ENCODE results near the gene PARN. TPM values are rescaled to one million over a fixed set of nuclear protein-coding genes. Genes with fewer than 3 reads are reported as not detected.

Gene PARN
- total RNA-seq, 1 experiment from 2014 or later: 57.8 TPM

DNA sequence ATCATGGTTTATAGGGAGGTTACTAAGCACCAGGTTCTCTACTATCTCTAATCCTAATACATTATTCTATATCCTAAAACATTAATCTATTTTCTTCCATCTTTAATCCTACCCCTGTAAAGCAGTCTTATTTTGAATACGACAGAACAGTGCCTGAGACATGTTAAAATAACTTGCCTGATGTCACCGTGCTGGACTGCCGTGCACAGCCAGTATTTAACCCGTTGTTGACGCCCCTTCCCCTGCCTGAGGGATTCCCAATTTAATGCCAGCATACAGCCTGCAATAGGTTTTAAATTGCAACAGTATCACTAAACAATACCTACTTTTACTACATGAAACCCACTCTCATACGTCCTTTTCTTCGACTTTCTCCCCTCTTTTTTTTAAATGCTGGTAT lies 133.3 kb downstream of the PARN start:
- TF ChIP-seq, protein P1, sequence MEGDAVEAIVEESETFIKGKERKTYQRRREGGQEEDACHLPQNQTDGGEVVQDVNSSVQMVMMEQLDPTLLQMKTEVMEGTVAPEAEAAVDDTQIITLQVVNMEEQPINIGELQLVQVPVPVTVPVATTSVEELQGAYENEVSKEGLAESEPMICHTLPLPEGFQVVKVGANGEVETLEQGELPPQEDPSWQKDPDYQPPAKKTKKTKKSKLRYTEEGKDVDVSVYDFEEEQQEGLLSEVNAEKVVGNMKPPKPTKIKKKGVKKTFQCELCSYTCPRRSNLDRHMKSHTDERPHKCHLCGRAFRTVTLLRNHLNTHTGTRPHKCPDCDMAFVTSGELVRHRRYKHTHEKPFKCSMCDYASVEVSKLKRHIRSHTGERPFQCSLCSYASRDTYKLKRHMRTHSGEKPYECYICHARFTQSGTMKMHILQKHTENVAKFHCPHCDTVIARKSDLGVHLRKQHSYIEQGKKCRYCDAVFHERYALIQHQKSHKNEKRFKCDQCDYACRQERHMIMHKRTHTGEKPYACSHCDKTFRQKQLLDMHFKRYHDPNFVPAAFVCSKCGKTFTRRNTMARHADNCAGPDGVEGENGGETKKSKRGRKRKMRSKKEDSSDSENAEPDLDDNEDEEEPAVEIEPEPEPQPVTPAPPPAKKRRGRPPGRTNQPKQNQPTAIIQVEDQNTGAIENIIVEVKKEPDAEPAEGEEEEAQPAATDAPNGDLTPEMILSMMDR (IDR thresholded peaks at IDR 0.05): no peak
- TF ChIP-seq, protein P2, sequence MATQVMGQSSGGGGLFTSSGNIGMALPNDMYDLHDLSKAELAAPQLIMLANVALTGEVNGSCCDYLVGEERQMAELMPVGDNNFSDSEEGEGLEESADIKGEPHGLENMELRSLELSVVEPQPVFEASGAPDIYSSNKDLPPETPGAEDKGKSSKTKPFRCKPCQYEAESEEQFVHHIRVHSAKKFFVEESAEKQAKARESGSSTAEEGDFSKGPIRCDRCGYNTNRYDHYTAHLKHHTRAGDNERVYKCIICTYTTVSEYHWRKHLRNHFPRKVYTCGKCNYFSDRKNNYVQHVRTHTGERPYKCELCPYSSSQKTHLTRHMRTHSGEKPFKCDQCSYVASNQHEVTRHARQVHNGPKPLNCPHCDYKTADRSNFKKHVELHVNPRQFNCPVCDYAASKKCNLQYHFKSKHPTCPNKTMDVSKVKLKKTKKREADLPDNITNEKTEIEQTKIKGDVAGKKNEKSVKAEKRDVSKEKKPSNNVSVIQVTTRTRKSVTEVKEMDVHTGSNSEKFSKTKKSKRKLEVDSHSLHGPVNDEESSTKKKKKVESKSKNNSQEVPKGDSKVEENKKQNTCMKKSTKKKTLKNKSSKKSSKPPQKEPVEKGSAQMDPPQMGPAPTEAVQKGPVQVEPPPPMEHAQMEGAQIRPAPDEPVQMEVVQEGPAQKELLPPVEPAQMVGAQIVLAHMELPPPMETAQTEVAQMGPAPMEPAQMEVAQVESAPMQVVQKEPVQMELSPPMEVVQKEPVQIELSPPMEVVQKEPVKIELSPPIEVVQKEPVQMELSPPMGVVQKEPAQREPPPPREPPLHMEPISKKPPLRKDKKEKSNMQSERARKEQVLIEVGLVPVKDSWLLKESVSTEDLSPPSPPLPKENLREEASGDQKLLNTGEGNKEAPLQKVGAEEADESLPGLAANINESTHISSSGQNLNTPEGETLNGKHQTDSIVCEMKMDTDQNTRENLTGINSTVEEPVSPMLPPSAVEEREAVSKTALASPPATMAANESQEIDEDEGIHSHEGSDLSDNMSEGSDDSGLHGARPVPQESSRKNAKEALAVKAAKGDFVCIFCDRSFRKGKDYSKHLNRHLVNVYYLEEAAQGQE (IDR thresholded peaks at IDR 0.05; ENCODE audit: insufficient read depth in 1 of 2, low read depth in 2 of 2, low read length in 1 of 2): no peak
- no peak for TF ChIP-seq POLR2AphosphoS5 (IDR thresholded peaks at IDR 0.05; ENCODE audit: low read depth, low read length)
- no peak for TF ChIP-seq SIN3A (IDR thresholded peaks at IDR 0.05; ENCODE audit: borderline replicate concordance, insufficient read depth, low read depth, low read length)
- TF ChIP-seq TCF7L2 (IDR thresholded peaks at IDR 0.05; ENCODE audit: low read depth, low read length): no peak
- DNase-seq (ENCODE audit: low read depth, low spot score) (no peak), ATAC-seq (no peak)
- H3K27ac ChIP-seq (ENCODE audit: low read length): no peak overlapping the region
- no peaks in the 10 kb centered on the region for H3K36me3 ChIP-seq (ENCODE audit: control insufficient read depth, insufficient read depth, low read length)
- H3K9me3 ChIP-seq (ENCODE audit: control insufficient read depth, insufficient read depth, low read depth, low read length): no peaks in the 10 kb centered on the region
- H3K4me3 ChIP-seq (ENCODE audit: low read depth in 2 of 2, low read length in 2 of 2): no peak overlapping the region
- H3K27me3 ChIP-seq (ENCODE audit: control insufficient read depth, insufficient read depth, low read length): no peaks in the 10 kb centered on the region
- H3K4me1 ChIP-seq (ENCODE audit: control insufficient read depth, insufficient read depth, low read length): peaks cover 11% of the 10 kb centered on the region
- CTCF ChIA-PET: no interaction called here
- BruUV-seq (replicated peaks): no TSS peak
- POLR2A ChIA-PET: no interaction called here
- in situ Hi-C loops (cut with HindIII; ENCODE audit: low pct_unique_long_range_greater_than_20kb, low sequenced_read_pairs): no loop called here
- intact Hi-C loops (cut with micrococcal nuclease; ENCODE audit: unreplicated experiment): no loop called here

DNA sequence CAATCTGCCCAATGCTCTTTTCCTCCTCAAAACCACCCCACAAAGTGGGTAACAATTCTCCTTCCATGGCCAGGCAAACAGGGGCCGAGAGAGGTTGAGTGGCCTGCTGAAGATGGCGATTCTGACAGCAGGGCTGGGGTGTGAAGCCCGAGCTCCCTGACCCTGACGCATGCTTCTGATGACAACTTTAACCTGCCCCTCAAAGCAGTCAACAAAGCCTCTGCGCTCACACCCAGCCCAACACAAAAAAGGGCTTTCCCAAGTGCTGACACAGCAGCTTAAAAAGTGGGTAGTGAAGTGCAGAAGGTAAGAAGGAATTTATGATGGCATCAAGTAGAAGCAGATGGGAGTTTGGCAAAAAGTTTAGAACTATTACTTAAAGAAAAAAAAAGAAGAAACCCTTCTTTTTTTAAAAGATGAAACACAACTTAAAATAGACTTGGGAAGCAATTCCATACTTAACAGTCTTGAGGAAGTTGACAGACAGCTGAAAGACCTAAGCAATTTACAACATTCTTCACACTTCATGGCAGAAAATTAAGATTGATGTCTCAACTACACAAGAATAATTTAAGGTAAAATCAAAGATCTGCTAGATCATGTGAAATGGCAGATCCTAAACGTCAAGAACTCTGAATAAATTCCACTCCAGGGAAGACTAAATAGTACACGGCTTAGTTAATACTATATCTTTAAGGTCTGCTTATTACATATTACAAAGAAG lies 133.9 kb downstream of the PARN start:
- H3K27me3 ChIP-seq (ENCODE audit: control insufficient read depth, insufficient read depth, low read length): no peaks in the 10 kb centered on the region
- TF ChIP-seq POLR2AphosphoS5 (IDR thresholded peaks at IDR 0.05; ENCODE audit: low read depth, low read length) (no peak), SIN3A (IDR thresholded peaks at IDR 0.05; ENCODE audit: borderline replicate concordance, insufficient read depth, low read depth, low read length) (no peak), TCF7L2 (IDR thresholded peaks at IDR 0.05; ENCODE audit: low read depth, low read length) (no peak)
- TF ChIP-seq, protein P2 (IDR thresholded peaks at IDR 0.05; ENCODE audit: insufficient read depth in 1 of 2, low read depth in 2 of 2, low read length in 1 of 2): no peak
- TF ChIP-seq, protein P1 (IDR thresholded peaks at IDR 0.05): no peak
- CTCF ChIA-PET: no interaction called here
- ATAC-seq (no peak), DNase-seq (ENCODE audit: low read depth, low spot score) (no peak)
- H3K4me1 ChIP-seq (ENCODE audit: control insufficient read depth, insufficient read depth, low read length): peaks cover 5% of the 10 kb centered on the region; the same call in 1 of the 2 replicates
- POLR2A ChIA-PET: no interaction called here
- H3K4me3 ChIP-seq (ENCODE audit: low read depth in 2 of 2, low read length in 2 of 2): no peak overlapping the region
- BruUV-seq (replicated peaks): no TSS peak
- no peak overlapping the region for H3K27ac ChIP-seq (ENCODE audit: low read length)
- H3K9me3 ChIP-seq (ENCODE audit: control insufficient read depth, insufficient read depth, low read depth, low read length): no peaks in the 10 kb centered on the region
- intact Hi-C loops (cut with micrococcal nuclease; ENCODE audit: unreplicated experiment) (no loop called here), in situ Hi-C loops (cut with HindIII; ENCODE audit: low pct_unique_long_range_greater_than_20kb, low sequenced_read_pairs) (no loop called here)
- H3K36me3 ChIP-seq (ENCODE audit: control insufficient read depth, insufficient read depth, low read length): no peaks in the 10 kb centered on the region
